ENCODE measurements around the gene APRT. TPM values are rescaled to one million over a fixed set of nuclear protein-coding genes. Genes with fewer than 3 reads are reported as not detected.

Gene APRT
- total and polyA plus RNA-seq, 2 of the 8 experiments (the other 6 are each of a cell fraction or from before 2014, with no cell fraction given), result 221 to 267 TPM

DNA sequence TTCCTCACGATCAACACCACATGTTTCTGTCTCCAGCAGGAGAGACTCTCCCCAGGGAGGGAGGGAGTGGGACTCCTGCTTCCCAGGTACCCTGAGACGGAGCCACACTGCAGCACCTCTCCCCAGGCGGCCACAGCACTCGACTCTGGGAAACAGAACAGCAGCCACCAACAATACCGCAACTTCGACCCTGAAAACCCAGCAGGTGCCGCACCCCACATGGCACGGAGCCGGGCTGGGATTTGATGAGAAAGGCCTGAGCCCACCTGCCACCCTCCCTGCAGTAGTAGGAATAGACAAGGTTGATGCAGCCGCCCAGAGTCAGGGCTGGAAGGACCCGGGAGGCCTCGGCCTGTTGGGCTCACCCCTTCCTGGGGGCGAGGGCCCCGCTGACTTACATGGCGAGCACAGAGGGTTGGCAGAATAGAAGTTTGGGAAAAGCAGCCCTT, 30.6 kb upstream of the APRT start (continued):
- no peak for TF ChIP-seq HDAC2 (IDR thresholded peaks at IDR 0.05; ENCODE audit: borderline replicate concordance in 1 of 2, low read depth in 2 of 2, low read length in 2 of 2)
- no peak for TF ChIP-seq NANOG (IDR thresholded peaks at IDR 0.05; ENCODE audit: insufficient read depth, low read depth, low read length, poor library complexity, severe bottlenecking)
- no peak for TF ChIP-seq TAF1 (IDR thresholded peaks at IDR 0.05; ENCODE audit: low read depth, low read length)
- TF ChIP-seq, protein P1, sequence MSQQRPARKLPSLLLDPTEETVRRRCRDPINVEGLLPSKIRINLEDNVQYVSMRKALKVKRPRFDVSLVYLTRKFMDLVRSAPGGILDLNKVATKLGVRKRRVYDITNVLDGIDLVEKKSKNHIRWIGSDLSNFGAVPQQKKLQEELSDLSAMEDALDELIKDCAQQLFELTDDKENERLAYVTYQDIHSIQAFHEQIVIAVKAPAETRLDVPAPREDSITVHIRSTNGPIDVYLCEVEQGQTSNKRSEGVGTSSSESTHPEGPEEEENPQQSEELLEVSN (IDR thresholded peaks at IDR 0.05), result no peak
- no peak for TF ChIP-seq EZH2 (IDR thresholded peaks at IDR 0.05; ENCODE audit: low read depth, low read length, severe bottlenecking)

Measured in H1 (cell line).